Measurements from ENCODE around the gene STX4.

- TF ChIP-seq CTCF (IDR thresholded peaks at IDR 0.05) = no peak
- TF ChIP-seq POLR2AphosphoS5 (IDR thresholded peaks at IDR 0.05) = no peak
- TF ChIP-seq POLR2A (IDR thresholded peaks at IDR 0.05) = no peak
- TF ChIP-seq EP300 (IDR thresholded peaks at IDR 0.05; ENCODE audit: low read depth) = no peak
Observed at GRCh38 chr16:31008149-31008548, 25.2 kb upstream of the STX4 start.
